ENCODE data around the gene ADAMTSL3. TPM values are rescaled to one million over a fixed set of nuclear protein-coding genes. Genes with fewer than 3 reads are reported as not detected.
A peak's percentile ranks its signal among the peaks of the same experiment; 100 is the strongest.
"Not testable (repeated sequence)": the region's sequence is repeated elsewhere in the genome, so short reads cannot be mapped to it uniquely, and the experiment has no call there.

Gene ADAMTSL3
- total and polyA plus RNA-seq, 2 experiments from 2014 or later = 0.61 to 0.87 TPM

DNA sequence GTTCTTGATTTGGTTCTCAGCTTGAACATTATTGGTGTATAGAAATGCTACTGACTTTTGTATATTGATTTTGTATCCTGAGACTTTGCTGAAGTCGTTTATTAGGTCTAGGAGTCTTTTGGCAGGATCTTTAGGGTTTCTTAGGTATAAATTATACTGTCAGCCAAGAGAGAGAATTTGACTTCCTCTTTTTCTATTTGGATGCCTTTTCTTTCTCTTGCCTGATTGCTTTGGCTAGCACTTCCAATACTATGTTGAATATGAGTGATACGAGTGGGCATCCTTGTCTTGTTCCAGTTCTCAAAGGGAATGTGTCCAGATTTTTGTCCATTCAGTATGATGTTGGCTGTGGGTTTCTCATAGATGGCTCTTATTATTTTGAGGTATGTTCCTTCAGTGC is 409.8 kb downstream of the ADAMTSL3 start:
- H3K4me3 ChIP-seq; H3K4me1 Mint-ChIP-seq; H3K9me2 ChIP-seq (ENCODE audit: insufficient read depth); H3K36me3 Mint-ChIP-seq (ENCODE audit: low read depth); H4K20me1 ChIP-seq (replicated peaks; ENCODE audit: insufficient read depth); H3K27me3 Mint-ChIP-seq (ENCODE audit: insufficient read depth, low read depth, poor library complexity); H3K36me3 ChIP-seq (ENCODE audit: insufficient read depth); H3K27me3 ChIP-seq (ENCODE audit: insufficient read depth); H3K27ac Mint-ChIP-seq; H3K4me3 Mint-ChIP-seq; H3K4me2 ChIP-seq; H3K27ac ChIP-seq (ENCODE audit: low read depth); ATAC-seq; H3K79me2 ChIP-seq (replicated peaks; ENCODE audit: insufficient read depth); H3K4me1 ChIP-seq (ENCODE audit: insufficient read depth); H2AFZ ChIP-seq; H3F3A ChIP-seq (replicated peaks; ENCODE audit: low read depth); DNase-seq (ENCODE audit: low spot score): not testable (repeated sequence)
- peaks cover 18% of the 10 kb centered on the region; the same call in 2 of the 3 replicates for H3K9me3 Mint-ChIP-seq

DNA sequence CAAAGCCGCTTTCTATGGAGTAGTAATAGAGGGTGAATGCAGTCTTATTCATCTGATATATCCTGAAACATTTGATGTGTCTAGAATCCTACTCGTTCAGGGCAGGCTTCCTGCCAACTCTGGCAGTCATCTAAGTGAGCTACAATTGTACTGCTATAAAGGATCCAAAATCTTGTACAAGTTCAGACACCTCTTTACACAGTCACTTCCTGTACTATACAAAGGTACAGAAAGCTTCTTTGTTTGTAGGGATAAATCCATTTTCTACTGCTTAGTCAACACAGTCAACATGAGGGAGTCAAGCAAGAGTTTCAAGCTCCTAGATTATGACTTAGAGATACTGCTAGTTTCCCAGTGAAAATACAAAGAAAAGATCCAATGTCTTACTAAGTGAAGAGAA is 414.8 kb downstream of the ADAMTSL3 start:
- not testable (repeated sequence) for H3F3A ChIP-seq (replicated peaks; ENCODE audit: low read depth); H3K36me3 Mint-ChIP-seq (ENCODE audit: low read depth); H3K4me3 ChIP-seq; H3K9me2 ChIP-seq (ENCODE audit: insufficient read depth); H3K27ac ChIP-seq (ENCODE audit: low read depth); H3K27me3 ChIP-seq (ENCODE audit: insufficient read depth); DNase-seq (ENCODE audit: low spot score); H3K9me3 Mint-ChIP-seq; H2AFZ ChIP-seq; H3K36me3 ChIP-seq (ENCODE audit: insufficient read depth); H3K27me3 Mint-ChIP-seq (ENCODE audit: insufficient read depth, low read depth, poor library complexity); ATAC-seq; H3K4me2 ChIP-seq; H3K4me3 Mint-ChIP-seq; H3K79me2 ChIP-seq (replicated peaks; ENCODE audit: insufficient read depth); H3K27ac Mint-ChIP-seq; H4K20me1 ChIP-seq (replicated peaks; ENCODE audit: insufficient read depth)
- H3K4me1 Mint-ChIP-seq = peaks cover 10% of the 10 kb centered on the region; the same call in 2 of the 3 replicates
- H3K4me1 ChIP-seq (ENCODE audit: insufficient read depth) = peaks cover 21% of the 10 kb centered on the region

- not testable (repeated sequence) for H3K36me3 Mint-ChIP-seq (ENCODE audit: low read depth); H3F3A ChIP-seq (replicated peaks; ENCODE audit: low read depth); H4K20me1 ChIP-seq (replicated peaks; ENCODE audit: insufficient read depth); H3K27ac Mint-ChIP-seq; H3K4me1 ChIP-seq (ENCODE audit: insufficient read depth); H3K27ac ChIP-seq (ENCODE audit: low read depth); H3K4me2 ChIP-seq; ATAC-seq; H2AFZ ChIP-seq; H3K79me2 ChIP-seq (replicated peaks; ENCODE audit: insufficient read depth); H3K4me3 ChIP-seq; H3K36me3 ChIP-seq (ENCODE audit: insufficient read depth); H3K9me2 ChIP-seq (ENCODE audit: insufficient read depth); H3K9me3 Mint-ChIP-seq; H3K4me1 Mint-ChIP-seq; DNase-seq (ENCODE audit: low spot score); H3K4me3 Mint-ChIP-seq
- H3K27me3 ChIP-seq (ENCODE audit: insufficient read depth) = peaks cover 39% of the 10 kb centered on the region
- peaks cover 19% of the 10 kb centered on the region for H3K27me3 Mint-ChIP-seq (ENCODE audit: insufficient read depth, low read depth, poor library complexity)
Measured at GRCh38 chr15:84078038-84078437, 424.1 kb downstream of the ADAMTSL3 start.

- DNase-seq (ENCODE audit: low spot score) (peak; percentile 3), ATAC-seq (peak; percentile 9)
- not testable (repeated sequence) for H3K9me2 ChIP-seq (ENCODE audit: insufficient read depth); H3K4me1 ChIP-seq (ENCODE audit: insufficient read depth); H3K36me3 Mint-ChIP-seq (ENCODE audit: low read depth); H3K9me3 Mint-ChIP-seq; H4K20me1 ChIP-seq (replicated peaks; ENCODE audit: insufficient read depth); H3F3A ChIP-seq (replicated peaks; ENCODE audit: low read depth); H3K27ac Mint-ChIP-seq; H3K79me2 ChIP-seq (replicated peaks; ENCODE audit: insufficient read depth); H3K27ac ChIP-seq (ENCODE audit: low read depth); H3K4me1 Mint-ChIP-seq; H3K36me3 ChIP-seq (ENCODE audit: insufficient read depth)
- peak overlapping the region; percentile 81 for H3K4me3 ChIP-seq
- Mint-ChIP-seq H3K27me3 (ENCODE audit: insufficient read depth, low read depth, poor library complexity) (peaks cover 19% of the 10 kb centered on the region), H3K4me3 (peak overlapping the region; percentile 89)
- peaks cover 39% of the 10 kb centered on the region for H3K27me3 ChIP-seq (ENCODE audit: insufficient read depth)
- peak overlapping the region; percentile 88 for H2AFZ ChIP-seq
- H3K4me2 ChIP-seq = peak overlapping the region; percentile 91
Measured at GRCh38 chr15:84079325-84079884, 425.5 kb downstream of the ADAMTSL3 start.
